ENCODE data around the gene ADGRE1.

- TF ChIP-seq RAD21 (IDR thresholded peaks at IDR 0.05) (no peak), CTCF (IDR thresholded peaks at IDR 0.05; ENCODE audit: low read depth, low read length, missing input control) (no peak), GABPA (IDR thresholded peaks at IDR 0.05 in 1 of 2, conservative IDR thresholded peaks at IDR 0.05 in 1 of 2) (no peak), ATF3 (IDR thresholded peaks at IDR 0.05) (no peak), MAX (IDR thresholded peaks at IDR 0.05) (no peak), TAF1 (conservative IDR thresholded peaks at IDR 0.05) (no peak), YY1 (IDR thresholded peaks at IDR 0.05) (no peak), FOXA1 (IDR thresholded peaks at IDR 0.05) (no peak), FOXA2 (IDR thresholded peaks at IDR 0.05) (no peak), REST (IDR thresholded peaks at IDR 0.05) (no peak)
Observed at GRCh38 chr19:6856749-6857372, 30.5 kb upstream of the ADGRE1 start.
